Lower lobe of right lung (tissue), 2 donors: ENCODE data around the gene SP140. TPM values are rescaled to one million over a fixed set of nuclear protein-coding genes. Genes with fewer than 3 reads are reported as not detected.

Experiments used
- ATAC-seq, 2 donors: fragments of 200-7000 bp; cut with Tn5 transposase; one replicate each; pipeline ENCODE4 v1.9.1; 2020 to 2022; ENCODE audit warnings: mild to moderate bottlenecking in 2 of 2, moderate library complexity in 2 of 2
- DNase-seq: peaks from one replicate; pipeline ENCODE4 v3.0.0-alpha.2; 2020
- H3K27ac ChIP-seq: fragments of 200-600 bp; one replicate; pipeline ENCODE4 v1.8.0; 2022
- H3K27me3 ChIP-seq: fragments of 200-600 bp; one replicate; pipeline ENCODE4 v1.8.0; 2022; ENCODE audit warnings: low read depth
- H3K36me3 ChIP-seq: fragments of 200-600 bp; one replicate; pipeline ENCODE4 v1.8.0; 2022; ENCODE audit warnings: mild to moderate bottlenecking
- H3K4me1 ChIP-seq: fragments of 200-600 bp; one replicate; pipeline ENCODE4 v1.8.0; 2022
- H3K4me3 ChIP-seq: fragments of 200-600 bp; one replicate; pipeline ENCODE4 v1.8.0; 2022; ENCODE audit warnings: mild to moderate bottlenecking
- H3K9me3 ChIP-seq: fragments of 200-600 bp; one replicate; pipeline ENCODE4 v1.8.0; 2022
- CTCF ChIP-seq: fragments of 200-600 bp; IDR thresholded peaks from one replicate; pipeline ENCODE4 v1.8.0; 2022; ENCODE audit warnings: antibody characterized with exemption, mild to moderate bottlenecking
- intact Hi-C: fragments of 100-400 bp; cut with DNase I; formaldehyde crosslinking; loops from one replicate; pipeline ENCODE4 v1.11.0; 2022
- total RNA-seq: library from RNA; stranded (reverse); fragmentation: NEBNext Ultra II Directional; extraction: Animal tissue kit (Norgen Biotek cat#: 25700); gene quantifications from one replicate; pipeline ENCODE4 v1.2.1, GENCODE V29; 2021
- donor health status: DM: no; HTN: yes; CAD: no; lungs with severe emphysema.

The SP140 gene
- total RNA-seq, 1 donor from 2014 or later = 15.0 TPM

- TF ChIP-seq CTCF = no peak
- no peak for DNase-seq
- Histone ChIP-seq H3K4me1 (no peaks in the 10 kb centered on the region), H3K36me3 (no peaks in the 10 kb centered on the region), H3K27ac (no peak overlapping the region), H3K9me3 (no peaks in the 10 kb centered on the region), H3K27me3 (no peaks in the 10 kb centered on the region), H3K4me3 (no peak overlapping the region)
- ATAC-seq = no peak
- intact Hi-C loops = no loop called here
These were observed 41.5 kb downstream of the SP140 start for GRCh38 chr2:230267059-230267458.

- no peak for DNase-seq
- H3K9me3 ChIP-seq = no peaks in the 10 kb centered on the region
- no peak overlapping the region for H3K27ac ChIP-seq
- intact Hi-C loops = no loop called here
- no peaks in the 10 kb centered on the region for H3K27me3 ChIP-seq
- H3K4me3 ChIP-seq = no peak overlapping the region
- no peak for ATAC-seq
- no peaks in the 10 kb centered on the region for H3K4me1 ChIP-seq
- no peaks in the 10 kb centered on the region for H3K36me3 ChIP-seq
- TF ChIP-seq CTCF = no peak
These were observed 42.0 kb downstream of the SP140 start for GRCh38 chr2:230267556-230267955.

GRCh38 chr2:230268606-230269243 lies 43.2 kb downstream of the SP140 start:
- Histone ChIP-seq H3K9me3 (no peaks in the 10 kb centered on the region), H3K27ac (no peak overlapping the region), H3K36me3 (no peaks in the 10 kb centered on the region), H3K4me1 (no peaks in the 10 kb centered on the region), H3K27me3 (no peaks in the 10 kb centered on the region), H3K4me3 (no peak overlapping the region)
- ATAC-seq (no peak), DNase-seq (no peak)
- intact Hi-C loops = no loop called here
- no peak for TF ChIP-seq CTCF

GRCh38 chr2:230269715-230270114 lies 44.2 kb downstream of the SP140 start:
- Histone ChIP-seq H3K4me3 (no peak overlapping the region), H3K9me3 (no peaks in the 10 kb centered on the region), H3K36me3 (no peaks in the 10 kb centered on the region), H3K4me1 (no peaks in the 10 kb centered on the region), H3K27ac (no peak overlapping the region), H3K27me3 (no peaks in the 10 kb centered on the region)
- ATAC-seq = no peak
- no peak for DNase-seq
- no peak for TF ChIP-seq CTCF
- intact Hi-C loops = no loop called here

GRCh38 chr2:230282936-230283335 lies 57.4 kb downstream of the SP140 start:
- no peak for ATAC-seq
- Histone ChIP-seq H3K9me3 (peaks cover 4% of the 10 kb centered on the region), H3K27ac (no peak overlapping the region), H3K4me1 (no peaks in the 10 kb centered on the region), H3K4me3 (no peak overlapping the region), H3K36me3 (no peaks in the 10 kb centered on the region), H3K27me3 (no peaks in the 10 kb centered on the region)
- DNase-seq = no peak
- intact Hi-C loops = no loop called here
- no peak for TF ChIP-seq CTCF
